GM18870 (cell line): ENCODE measurements around the gene SORCS2.

Experiments used
- ATAC-seq: cut with Tn5 transposase; IDR thresholded peaks from one replicate; pipeline ENCODE4 v1.9.1; 2021; ENCODE audit warnings: moderate library complexity; ENCODE audit not compliant: unreplicated experiment

SORCS2 gene

GRCh38 chr4:7333801-7334421 is 141.6 kb downstream of the SORCS2 start:
- no peak for ATAC-seq

DNA sequence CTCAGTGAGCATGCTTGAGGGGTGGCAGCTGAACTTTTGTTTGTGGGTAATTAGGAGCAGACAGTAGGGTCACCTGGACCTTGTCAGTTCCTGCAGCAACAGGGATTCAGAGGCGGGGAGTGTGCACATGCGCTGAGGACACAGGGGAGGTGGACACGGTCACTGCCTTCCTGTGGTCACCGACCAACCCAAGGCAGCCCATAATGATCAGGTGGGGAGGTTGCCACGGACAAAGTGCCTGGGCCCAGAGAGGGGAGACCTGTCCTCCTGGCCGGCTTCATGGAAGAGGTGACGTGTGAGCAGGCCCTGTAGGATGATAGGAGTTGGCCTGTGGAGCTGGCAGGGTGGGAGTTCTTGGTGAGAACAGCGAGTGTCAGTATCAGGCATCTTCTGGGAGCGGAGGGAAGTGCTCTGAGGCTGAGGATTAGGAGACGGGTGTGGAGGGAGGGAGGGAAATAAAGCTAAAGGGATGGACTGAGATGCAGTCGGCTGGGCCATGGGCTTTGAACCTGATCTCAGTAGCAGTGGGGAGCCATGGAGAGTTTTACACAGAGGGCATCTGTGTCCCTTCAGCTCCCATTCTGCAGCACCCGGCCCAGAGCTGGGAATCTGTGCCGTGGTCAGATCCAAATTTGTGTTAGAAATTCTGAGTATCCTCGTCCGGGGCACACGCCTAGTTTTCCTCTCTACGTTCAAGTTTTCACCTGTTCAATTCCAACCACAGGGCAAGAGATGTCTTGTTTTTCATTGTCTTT is 142.4 kb downstream of the SORCS2 start:
- no peak for ATAC-seq

DNA sequence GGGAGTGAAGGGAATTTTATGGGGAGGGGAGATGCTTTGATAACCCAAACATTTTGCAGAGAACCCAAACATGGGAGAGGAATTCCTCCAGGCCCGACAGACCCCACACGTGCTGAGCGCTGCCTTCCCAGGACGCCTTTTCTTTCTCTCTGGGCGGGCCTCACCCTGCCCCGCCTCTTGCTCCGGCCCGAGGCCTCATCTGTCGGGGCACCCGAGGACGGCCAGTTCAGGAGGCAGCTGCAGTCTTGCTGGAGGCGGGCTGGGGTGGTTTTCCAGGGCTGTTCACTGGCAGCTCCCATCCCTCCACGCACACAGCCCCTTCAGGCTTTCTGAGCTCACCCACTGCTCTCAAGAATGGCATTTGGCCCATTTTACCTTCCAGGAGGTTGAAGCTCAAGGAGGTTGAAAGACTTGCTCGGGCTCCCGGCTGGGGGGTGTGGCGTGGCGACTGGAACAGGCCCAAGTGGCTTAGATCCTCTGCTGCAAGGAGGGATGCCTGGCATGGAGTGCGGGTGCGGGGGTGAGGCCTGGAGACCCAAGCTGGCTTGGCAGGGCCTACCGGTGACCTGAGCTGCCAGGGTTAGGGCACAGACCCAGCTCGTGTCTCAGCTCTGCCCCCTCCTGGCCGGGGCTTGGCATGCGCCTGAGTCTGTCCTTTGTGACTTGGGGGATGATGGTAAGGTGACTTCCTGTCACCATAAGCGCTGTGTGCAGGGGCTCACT is 143.2 kb downstream of the SORCS2 start:
- no peak for ATAC-seq

DNA sequence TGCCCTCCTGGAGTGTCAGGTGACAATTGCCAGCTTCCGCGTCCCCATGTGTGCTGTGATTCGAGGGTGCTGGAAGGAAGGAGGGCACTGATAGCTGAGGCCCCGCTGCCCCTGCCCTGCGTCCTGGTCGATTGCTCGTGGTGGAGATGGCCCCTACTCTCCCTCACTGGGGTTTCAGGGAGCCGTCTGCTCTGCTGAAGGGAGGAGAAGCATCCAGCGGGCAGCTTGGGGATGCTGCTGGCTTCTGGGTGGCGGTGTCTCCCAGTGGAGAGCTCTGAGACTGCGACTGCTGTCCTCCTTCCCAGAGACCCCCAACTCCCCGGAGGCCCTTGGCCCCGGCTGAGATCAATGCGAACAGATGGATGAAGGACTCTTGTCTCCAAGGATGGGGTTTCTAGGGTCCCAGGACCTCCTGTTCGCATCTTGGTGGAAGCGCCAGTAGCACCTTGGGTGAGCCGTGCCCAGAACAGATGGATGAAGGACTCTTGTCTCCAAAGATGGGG is 143.8 kb downstream of the SORCS2 start:
- no peak for ATAC-seq

DNA sequence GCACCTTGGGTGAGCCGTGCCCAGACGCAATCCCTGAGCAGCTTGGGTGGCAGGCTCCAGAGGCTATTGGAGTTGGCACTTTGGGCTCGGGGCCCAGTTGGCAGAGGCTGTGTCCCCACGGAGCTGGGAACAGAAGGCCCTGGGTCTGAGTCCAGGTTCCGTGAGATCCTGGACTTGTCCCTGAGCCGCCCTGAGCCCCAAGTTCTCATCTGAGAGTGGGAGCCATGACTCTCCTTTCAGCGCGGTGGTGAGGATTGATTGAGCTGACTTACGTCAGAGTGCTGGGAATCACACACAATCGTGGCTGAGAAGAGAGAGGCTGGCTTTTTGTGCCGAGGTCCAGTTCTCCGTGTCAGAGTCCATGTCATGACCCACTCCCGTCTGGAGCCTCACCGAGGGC is 144.4 kb downstream of the SORCS2 start:
- no peak for ATAC-seq

DNA sequence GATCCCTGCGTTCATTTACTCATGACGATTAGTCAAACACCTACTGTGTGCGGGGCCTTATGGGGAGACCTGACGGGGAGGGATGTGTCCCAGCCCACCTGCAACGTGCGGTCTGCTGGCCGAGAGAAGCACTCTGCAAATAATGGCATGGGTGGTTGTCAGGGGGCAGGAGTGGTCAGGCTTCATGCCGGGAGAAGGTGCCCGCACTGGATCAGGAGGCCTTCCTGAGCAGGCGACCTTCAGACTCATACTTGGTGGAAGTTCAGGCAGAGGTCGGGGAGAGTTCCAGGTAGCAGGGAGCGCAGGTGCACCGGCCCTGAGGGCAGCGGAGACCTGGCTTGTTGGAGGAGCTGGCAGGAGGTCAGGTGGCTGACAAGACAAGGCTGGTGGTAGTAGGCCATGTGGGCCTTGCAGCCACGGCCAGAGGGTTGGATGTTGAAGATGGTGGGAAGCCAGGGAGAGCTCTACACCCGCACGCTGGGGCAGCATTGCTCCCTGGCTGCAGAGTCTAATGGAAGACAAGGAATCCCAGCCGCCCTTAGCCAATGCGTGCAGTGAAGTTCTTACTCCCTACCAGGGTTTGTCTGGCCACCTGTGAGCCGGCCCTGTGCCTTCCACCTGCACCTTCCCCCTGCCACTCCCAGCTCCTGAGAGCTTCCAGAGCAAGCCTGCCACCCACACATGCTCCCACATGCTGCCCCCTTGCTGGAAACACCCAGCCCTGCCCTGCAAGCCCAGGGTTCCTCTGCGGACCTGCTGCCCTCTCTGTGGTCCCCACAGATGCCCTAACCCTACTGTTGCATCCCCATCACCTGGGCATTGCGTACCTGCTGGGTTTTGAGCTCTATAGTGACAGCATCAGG is 145.1 kb downstream of the SORCS2 start:
- no peak for ATAC-seq

- ATAC-seq, result no peak
Observed at GRCh38 chr4:7338059-7338452, 145.7 kb downstream of the SORCS2 start.

GRCh38 chr4:7338876-7339623 is 146.7 kb downstream of the SORCS2 start:
- ATAC-seq, result no peak

- ATAC-seq, result no peak
Observed at GRCh38 chr4:7339751-7340552, 147.6 kb downstream of the SORCS2 start.

DNA sequence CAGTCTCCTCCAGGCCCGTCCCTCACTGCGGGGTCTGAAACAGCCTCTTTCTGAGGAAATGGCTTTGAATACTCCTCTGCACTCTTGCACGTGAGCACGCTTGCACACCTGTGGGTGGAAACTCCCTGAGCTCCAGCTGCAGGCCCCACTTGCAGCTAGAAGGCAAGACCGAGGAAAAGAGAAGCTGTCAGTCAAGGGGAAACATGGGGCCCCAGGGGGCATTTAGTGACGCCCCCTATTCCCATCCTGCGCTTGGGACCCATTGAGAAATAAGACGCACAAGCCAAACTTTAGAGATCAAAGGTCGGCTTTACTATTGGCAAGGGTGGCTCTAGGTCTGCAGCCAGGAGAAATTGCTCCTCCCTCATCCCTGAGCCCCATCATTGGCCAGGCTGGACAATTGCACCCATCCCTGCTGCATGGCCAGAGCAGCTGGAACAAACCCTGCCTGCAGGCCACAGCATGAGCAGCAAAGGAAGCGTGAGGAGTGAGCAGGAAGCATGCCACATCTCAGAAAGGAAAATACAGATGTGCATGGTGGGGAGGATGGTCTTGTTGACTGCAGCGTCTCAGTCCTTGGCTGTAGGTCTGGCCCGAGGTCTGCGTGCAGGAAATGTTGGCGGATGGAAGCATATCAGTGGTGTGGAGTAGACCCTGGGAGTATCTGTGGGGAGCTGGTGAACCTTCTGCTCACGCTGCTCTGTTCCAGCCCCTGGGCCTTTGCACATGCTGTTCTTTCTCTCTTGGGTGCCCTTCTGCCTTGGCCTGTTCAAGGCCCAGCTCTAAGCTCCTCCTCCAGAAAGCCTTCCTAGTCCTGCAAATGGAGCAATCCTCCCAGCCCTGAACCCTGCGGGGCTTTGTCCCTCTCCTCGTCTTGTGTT is 148.5 kb downstream of the SORCS2 start:
- no peak for ATAC-seq

GRCh38 chr4:7341491-7342222 is 149.3 kb downstream of the SORCS2 start:
- ATAC-seq, result no peak

GRCh38 chr4:7342223-7343080 is 150.1 kb downstream of the SORCS2 start:
- no peak for ATAC-seq

DNA sequence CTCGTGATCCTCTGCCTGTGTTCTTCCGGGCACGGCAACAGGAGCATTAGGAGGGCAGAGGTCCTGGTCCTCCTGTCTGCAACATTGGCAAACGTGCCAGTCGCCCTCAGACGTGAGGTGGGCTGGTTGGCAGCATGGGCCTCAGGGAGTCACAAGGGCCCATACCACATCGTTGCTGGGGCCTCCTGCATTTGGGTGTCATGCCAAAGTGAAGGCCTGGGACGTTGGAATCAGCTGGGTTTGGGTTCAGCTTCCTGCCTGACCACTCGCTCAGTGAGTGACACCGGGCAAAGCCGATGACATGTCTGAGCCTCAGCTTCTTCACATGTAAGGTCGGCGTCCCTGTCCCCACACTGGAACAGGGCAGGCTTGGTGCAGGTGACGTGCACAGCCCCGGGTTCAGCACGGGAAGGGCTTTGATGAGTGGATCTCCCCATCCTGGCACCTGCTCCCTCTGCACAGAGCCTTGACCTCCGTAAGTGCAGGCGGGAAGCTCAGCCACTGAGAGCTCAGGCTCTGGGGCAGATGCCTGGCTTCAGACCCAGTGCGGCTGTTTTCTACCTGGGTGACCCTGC is 150.8 kb downstream of the SORCS2 start:
- no peak for ATAC-seq

GRCh38 chr4:7343950-7344349 is 151.6 kb downstream of the SORCS2 start:
- ATAC-seq, result no peak

DNA sequence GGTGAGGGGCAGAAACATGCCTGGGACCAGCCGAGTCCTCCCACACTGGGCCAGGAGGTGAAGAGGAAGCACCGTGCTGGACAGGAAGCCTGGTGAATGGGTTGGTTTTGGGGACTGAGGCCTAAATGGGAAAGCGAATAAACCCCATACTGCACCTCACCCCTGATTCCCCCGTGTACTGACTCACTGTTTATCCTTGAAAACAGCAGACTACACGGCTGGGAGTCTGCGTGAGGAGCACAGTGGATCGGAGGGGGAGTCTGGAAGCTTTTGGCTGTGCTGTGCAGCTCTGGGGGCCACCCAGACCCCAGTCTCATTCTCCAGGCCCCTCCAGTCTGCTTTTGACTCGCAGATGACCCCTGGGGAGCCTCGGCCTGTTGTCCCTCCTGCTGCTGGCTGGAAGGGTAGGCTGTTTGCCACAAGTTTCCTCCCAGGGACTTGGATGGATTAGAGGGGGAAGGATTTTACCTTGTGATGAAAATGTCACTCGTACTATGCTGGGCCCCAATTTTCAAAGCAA is 152.4 kb downstream of the SORCS2 start:
- ATAC-seq, result no peak

- no peak for ATAC-seq
Observed at GRCh38 chr4:7347981-7348380, 155.6 kb downstream of the SORCS2 start.
